H9 (cell line): ENCODE measurements around the gene TCIRG1. TPM values are rescaled to one million over a fixed set of nuclear protein-coding genes. Genes with fewer than 3 reads are reported as not detected.

Source experiments
- DNase-seq: peaks from one replicate; pipeline ENCODE4 v3.0.0-alpha.2; 2017
- H2AFZ ChIP-seq: one replicate; pipeline ENCODE4 v1.6.1; 2013; ENCODE audit warnings: mild to moderate bottlenecking, low read length, control low read depth, moderate library complexity
- H2AK5ac ChIP-seq: 2 replicates; pipeline ENCODE4 v1.6.1; 2013; ENCODE audit warnings: low read length, control low read depth, mixed read lengths; ENCODE audit not compliant: insufficient read length
- H2BK120ac ChIP-seq: one replicate; pipeline ENCODE4 v1.6.1; 2013; ENCODE audit warnings: low read depth, mild to moderate bottlenecking, low read length, control low read depth, inconsistent platforms; ENCODE audit not compliant: poor library complexity, severe bottlenecking
- H2BK12ac ChIP-seq: 2 replicates; pipeline ENCODE4 v1.6.1; 2013; ENCODE audit warnings: low read length, control low read depth, mixed read lengths, low read depth; ENCODE audit not compliant: insufficient read length
- H2BK15ac ChIP-seq: 2 replicates; pipeline ENCODE4 v1.6.1; 2013; ENCODE audit warnings: low read depth, low read length, control low read depth
- H2BK20ac ChIP-seq: one replicate; pipeline ENCODE4 v1.6.1; 2013; ENCODE audit warnings: low read depth, mild to moderate bottlenecking, low read length, control low read depth, inconsistent platforms; ENCODE audit not compliant: poor library complexity, severe bottlenecking
- H2BK5ac ChIP-seq: 2 replicates; pipeline ENCODE4 v1.6.1; 2013; ENCODE audit warnings: low read length, control low read depth, mixed read lengths; ENCODE audit not compliant: insufficient read length
- H3K14ac ChIP-seq: 2 replicates; pipeline ENCODE4 v1.6.1; 2013; ENCODE audit warnings: low read length, control low read depth; ENCODE audit not compliant: insufficient read depth
- H3K18ac ChIP-seq: 2 replicates; pipeline ENCODE4 v1.6.1; 2013; ENCODE audit warnings: low read depth, mild to moderate bottlenecking, mixed read lengths, low read length, control low read depth; ENCODE audit not compliant: insufficient read length
- H3K23ac ChIP-seq: 2 replicates; pipeline ENCODE4 v1.6.1; 2013; ENCODE audit warnings: low read length, control low read depth, mixed read lengths, low read depth; ENCODE audit not compliant: insufficient read length
- H3K23me2 ChIP-seq: 2 replicates; pipeline ENCODE4 v1.6.1; 2013; ENCODE audit warnings: low read depth, mild to moderate bottlenecking, mixed read lengths, low read length, control low read depth; ENCODE audit not compliant: insufficient read length, poor library complexity, severe bottlenecking
- H3K27ac ChIP-seq: 2 replicates; pipeline ENCODE4 v1.5.1; 2013; ENCODE audit warnings: low read length, control low read depth, mixed read lengths, low read depth; ENCODE audit not compliant: insufficient read length
- H3K27me3 ChIP-seq: 2 replicates; pipeline ENCODE4 v1.6.1; 2013; ENCODE audit warnings: low read length, control low read depth, inconsistent platforms; ENCODE audit not compliant: insufficient read depth
- H3K4ac ChIP-seq: 2 replicates; pipeline ENCODE4 v1.6.1; 2013; ENCODE audit warnings: low read depth, mild to moderate bottlenecking, control low read depth, inconsistent platforms, low read length, moderate library complexity
- H3K4me1 ChIP-seq: 2 replicates; pipeline ENCODE4 v1.6.1; 2013; ENCODE audit warnings: low read length, control low read depth, inconsistent platforms; ENCODE audit not compliant: insufficient read depth
- H3K4me2 ChIP-seq: 2 replicates; pipeline ENCODE4 v1.6.1; 2013; ENCODE audit warnings: low read length, control low read depth, mixed read lengths; ENCODE audit not compliant: insufficient read length, insufficient read depth
- H3K56ac ChIP-seq: 2 replicates; pipeline ENCODE4 v1.6.1; 2013; ENCODE audit warnings: low read depth, mild to moderate bottlenecking, mixed read lengths, low read length, control low read depth; ENCODE audit not compliant: insufficient read length
- H3K79me1 ChIP-seq: 2 replicates; pipeline ENCODE4 v1.6.1; 2013; ENCODE audit warnings: low read depth, mild to moderate bottlenecking, moderate library complexity, low read length, control low read depth, inconsistent platforms; ENCODE audit not compliant: insufficient read depth, poor library complexity, severe bottlenecking
- H3K79me2 ChIP-seq: 2 replicates; pipeline ENCODE4 v1.6.1; 2013; ENCODE audit warnings: low read length, control low read depth, inconsistent platforms; ENCODE audit not compliant: insufficient read depth
- H3K9ac ChIP-seq: 2 replicates; pipeline ENCODE4 v1.6.1; 2013; ENCODE audit warnings: low read length, control low read depth, mixed read lengths; ENCODE audit not compliant: insufficient read length; ENCODE audit errors: extremely low read depth
- H3K9me3 ChIP-seq: one replicate; pipeline ENCODE4 v1.6.1; 2013; ENCODE audit warnings: low read depth, low read length, inconsistent platforms; ENCODE audit not compliant: control insufficient read depth
- H3T11ph ChIP-seq: one replicate; pipeline ENCODE4 v1.6.1; 2013; ENCODE audit warnings: mild to moderate bottlenecking, low read length, control low read depth, inconsistent platforms
- H4K20me1 ChIP-seq: one replicate; pipeline ENCODE4 v1.6.1; 2013; ENCODE audit not compliant: control insufficient read depth, insufficient read length, insufficient read depth
- H4K5ac ChIP-seq: 2 replicates; pipeline ENCODE4 v1.6.1; 2013; ENCODE audit warnings: low read depth, mild to moderate bottlenecking, mixed read lengths, low read length, control low read depth; ENCODE audit not compliant: insufficient read length
- H4K8ac ChIP-seq: replicated peaks from 2 replicates; pipeline ENCODE4 v1.6.1; 2013; ENCODE audit warnings: low read length, control low read depth, mixed read lengths, low read depth; ENCODE audit not compliant: insufficient read length
- H4K91ac ChIP-seq: 2 replicates; pipeline ENCODE4 v1.6.1; 2013; ENCODE audit warnings: low read depth, mild to moderate bottlenecking, moderate library complexity, mixed read lengths, low read length, control low read depth; ENCODE audit not compliant: insufficient read length
- H3K27ac Mint-ChIP-seq, 3 experiments: 2 replicates in 2 of 3; 3 replicates in 1 of 3; pipeline ENCODE4 v1.8.0; 2020 to 2021; ENCODE audit warnings: mixed read lengths in 3 of 3, mild to moderate bottlenecking in 1 of 3, moderate library complexity in 1 of 3
- H3K27me3 Mint-ChIP-seq: 2 replicates; pipeline ENCODE4 v1.8.0; 2021; ENCODE audit warnings: low read depth, mild to moderate bottlenecking, moderate library complexity, mixed read lengths
- H3K36me3 Mint-ChIP-seq, 3 experiments: 2 replicates in 2 of 3; 3 replicates in 1 of 3; pipeline ENCODE4 v1.8.0; 2020 to 2021; ENCODE audit warnings: low read depth in 3 of 3, mixed read lengths in 3 of 3; ENCODE audit not compliant: insufficient read depth in 1 of 3
- H3K4me1 Mint-ChIP-seq, 2 experiments: 2 replicates each; pipeline ENCODE4 v1.8.0; 2020; ENCODE audit warnings: mixed read lengths in 2 of 2
- H3K4me3 Mint-ChIP-seq, 2 experiments: 2 replicates in 1 of 2; 3 replicates in 1 of 2; pipeline ENCODE4 v1.8.0; 2020 to 2021; ENCODE audit warnings: mild to moderate bottlenecking in 2 of 2, mixed read lengths in 2 of 2, moderate library complexity in 1 of 2
- H3K9me3 Mint-ChIP-seq, 2 experiments: 2 replicates in 1 of 2; 3 replicates in 1 of 2; pipeline ENCODE4 v1.8.0; 2020; ENCODE audit warnings: mild to moderate bottlenecking in 2 of 2, mixed read lengths in 2 of 2, moderate library complexity in 1 of 2
- WGBS: extraction: QIAGEN DNeasy Blood & Tissue Kit; methylation state at CpG from one replicate; pipeline ENCODE4 v1.1.7; 2013; ENCODE audit warnings: missing lambda C conversion rate, low lambda C conversion rate, mixed read lengths; ENCODE audit not compliant: insufficient read length; ENCODE audit errors: extremely low coverage; 5-methylcytosine and 5-hydroxymethylcytosine counted together
- total RNA-seq: library from RNA; stranded (reverse); gene quantifications from 2 replicates; pipeline ENCODE4 v1.2.1, GENCODE V29; 2021
- TF ChIP-seq, protein P1 (sequence below): fragments of 200-600 bp; sonication (generic); conservative IDR thresholded peaks from 3 replicates; pipeline ENCODE4 v1.8.0; 2021; ENCODE audit warnings: antibody characterized with exemption, mild to moderate bottlenecking

Gene TCIRG1
- total RNA-seq, 1 experiment from 2014 or later: 24.4 TPM

DNA sequence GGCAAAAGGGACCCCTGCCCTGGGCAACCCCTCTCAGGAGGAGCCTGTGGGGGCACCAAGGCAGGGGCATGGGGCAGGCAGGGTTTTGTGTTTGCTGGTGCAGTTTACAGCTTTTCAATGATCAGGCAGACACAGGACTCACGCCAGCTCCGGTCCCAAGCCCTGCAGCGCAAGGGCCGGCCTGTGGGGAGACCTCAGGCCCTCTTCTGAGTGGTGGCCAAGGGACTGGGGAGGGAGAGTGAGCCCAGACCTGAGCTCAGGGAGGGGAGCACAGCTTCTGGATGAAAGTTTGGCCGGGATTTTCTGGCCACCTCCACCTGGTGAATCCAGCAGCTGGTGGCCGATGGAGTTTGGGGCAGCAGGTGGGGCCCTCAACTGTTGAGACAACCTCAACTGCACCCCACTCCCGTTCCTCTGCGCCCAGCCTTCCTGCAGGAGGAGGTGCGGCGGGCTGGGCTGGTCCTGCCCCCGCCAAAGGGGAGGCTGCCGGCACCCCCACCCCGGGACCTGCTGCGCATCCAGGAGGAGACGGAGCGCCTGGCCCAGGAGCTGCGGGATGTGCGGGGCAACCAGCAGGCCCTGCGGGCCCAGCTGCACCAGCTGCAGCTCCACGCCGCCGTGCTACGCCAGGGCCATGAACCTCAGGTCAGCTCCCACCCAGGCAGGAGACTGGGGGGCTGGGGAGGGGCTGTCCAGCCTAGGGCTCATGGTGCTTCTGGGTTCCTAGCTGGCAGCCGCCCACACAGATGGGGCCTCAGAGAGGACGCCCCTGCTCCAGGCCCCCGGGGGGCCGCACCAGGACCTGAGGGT, 3.6 kb downstream of the TCIRG1 start:
- no peak overlapping the region for H3K4me3 Mint-ChIP-seq
- Histone ChIP-seq H3K56ac (no peak overlapping the region), H4K5ac (no peak overlapping the region), H4K8ac (no peak overlapping the region), H3K4me2 (no peak overlapping the region), H3K4me1 (no peaks in the 10 kb centered on the region; the same call in 1 of the 2 replicates), H3K9me3 (no peaks in the 10 kb centered on the region), H2BK15ac (no peak overlapping the region), H2BK12ac (no peak overlapping the region), H4K20me1 (no peaks in the 10 kb centered on the region), H3K23ac (no peak overlapping the region), H3K79me2 (no peaks in the 10 kb centered on the region), H4K91ac (no peak overlapping the region), H3T11ph (no peak overlapping the region), H2BK120ac (no peak overlapping the region), H3K27me3 (no peaks in the 10 kb centered on the region), H3K27ac (no peak overlapping the region), H3K79me1 (no peaks in the 10 kb centered on the region), H3K4ac (no peak overlapping the region), H3K9ac (no peak overlapping the region), H3K14ac (no peak overlapping the region), H3K23me2 (no peaks in the 10 kb centered on the region), H2AFZ (no peak overlapping the region), H2BK5ac (no peak overlapping the region), H3K18ac (no peak overlapping the region), H2BK20ac (no peak overlapping the region), H2AK5ac (no peak overlapping the region)
- H3K27me3 Mint-ChIP-seq: no peaks in the 10 kb centered on the region
- no peak for DNase-seq
- no CpG with 5 or more reads among the region's 27 CpGs for WGBS
- no peaks in the 10 kb centered on the region for H3K9me3 Mint-ChIP-seq
- TF ChIP-seq, protein P1, sequence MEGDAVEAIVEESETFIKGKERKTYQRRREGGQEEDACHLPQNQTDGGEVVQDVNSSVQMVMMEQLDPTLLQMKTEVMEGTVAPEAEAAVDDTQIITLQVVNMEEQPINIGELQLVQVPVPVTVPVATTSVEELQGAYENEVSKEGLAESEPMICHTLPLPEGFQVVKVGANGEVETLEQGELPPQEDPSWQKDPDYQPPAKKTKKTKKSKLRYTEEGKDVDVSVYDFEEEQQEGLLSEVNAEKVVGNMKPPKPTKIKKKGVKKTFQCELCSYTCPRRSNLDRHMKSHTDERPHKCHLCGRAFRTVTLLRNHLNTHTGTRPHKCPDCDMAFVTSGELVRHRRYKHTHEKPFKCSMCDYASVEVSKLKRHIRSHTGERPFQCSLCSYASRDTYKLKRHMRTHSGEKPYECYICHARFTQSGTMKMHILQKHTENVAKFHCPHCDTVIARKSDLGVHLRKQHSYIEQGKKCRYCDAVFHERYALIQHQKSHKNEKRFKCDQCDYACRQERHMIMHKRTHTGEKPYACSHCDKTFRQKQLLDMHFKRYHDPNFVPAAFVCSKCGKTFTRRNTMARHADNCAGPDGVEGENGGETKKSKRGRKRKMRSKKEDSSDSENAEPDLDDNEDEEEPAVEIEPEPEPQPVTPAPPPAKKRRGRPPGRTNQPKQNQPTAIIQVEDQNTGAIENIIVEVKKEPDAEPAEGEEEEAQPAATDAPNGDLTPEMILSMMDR: no peak
- no peak overlapping the region for H3K27ac Mint-ChIP-seq
- H3K36me3 Mint-ChIP-seq: no peaks in the 10 kb centered on the region; a peak in 1 of 7 replicates
- peaks cover 7 to 9% of the 10 kb centered on the region in 2 experiments for H3K4me1 Mint-ChIP-seq
